Fibroblast of mammary gland (primary cell): ENCODE data around the gene KBTBD3.
"Not testable (repeated sequence)": the region's sequence is repeated elsewhere in the genome, so short reads cannot be mapped to it uniquely, and the experiment has no call there.

Experiments used
- DNase-seq: peaks from one replicate; pipeline ENCODE4 v3.0.0-alpha.2; 2010; ENCODE audit warnings: low read depth
- H3K4me3 ChIP-seq: 2 replicates; pipeline ENCODE4 v1.5.1; 2011; ENCODE audit warnings: low read depth, mild to moderate bottlenecking, low read length, moderate library complexity; ENCODE audit not compliant: control insufficient read depth
- TF ChIP-seq, protein P1 (sequence below): conservative IDR thresholded peaks from 2 replicates; pipeline ENCODE4 v1.5.1; 2011; ENCODE audit warnings: low read depth, low read length, inconsistent platforms; ENCODE audit not compliant: control insufficient read depth, insufficient read depth

KBTBD3 gene

DNA sequence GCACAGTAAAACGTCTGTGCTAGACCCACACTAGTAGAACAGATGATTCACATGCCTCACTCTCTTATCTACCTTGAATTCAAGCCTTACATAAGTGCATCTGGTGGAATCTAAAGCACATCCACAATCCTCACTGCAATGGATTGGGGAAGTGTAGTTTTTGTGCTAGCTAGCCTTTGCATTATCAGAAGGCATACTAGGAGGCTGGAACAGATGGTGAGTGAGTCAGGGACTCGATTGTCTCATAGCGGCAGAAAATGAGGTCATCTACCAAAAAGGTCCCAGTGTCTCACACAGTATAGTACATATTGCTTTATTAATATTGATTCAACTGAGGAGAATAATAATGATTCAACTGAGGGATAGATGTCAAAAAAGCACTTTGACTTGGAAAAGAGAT lies 64.4 kb downstream of the KBTBD3 start:
- no peak overlapping the region for H3K4me3 ChIP-seq
- peak; percentile 85 for DNase-seq
- TF ChIP-seq, protein P1, sequence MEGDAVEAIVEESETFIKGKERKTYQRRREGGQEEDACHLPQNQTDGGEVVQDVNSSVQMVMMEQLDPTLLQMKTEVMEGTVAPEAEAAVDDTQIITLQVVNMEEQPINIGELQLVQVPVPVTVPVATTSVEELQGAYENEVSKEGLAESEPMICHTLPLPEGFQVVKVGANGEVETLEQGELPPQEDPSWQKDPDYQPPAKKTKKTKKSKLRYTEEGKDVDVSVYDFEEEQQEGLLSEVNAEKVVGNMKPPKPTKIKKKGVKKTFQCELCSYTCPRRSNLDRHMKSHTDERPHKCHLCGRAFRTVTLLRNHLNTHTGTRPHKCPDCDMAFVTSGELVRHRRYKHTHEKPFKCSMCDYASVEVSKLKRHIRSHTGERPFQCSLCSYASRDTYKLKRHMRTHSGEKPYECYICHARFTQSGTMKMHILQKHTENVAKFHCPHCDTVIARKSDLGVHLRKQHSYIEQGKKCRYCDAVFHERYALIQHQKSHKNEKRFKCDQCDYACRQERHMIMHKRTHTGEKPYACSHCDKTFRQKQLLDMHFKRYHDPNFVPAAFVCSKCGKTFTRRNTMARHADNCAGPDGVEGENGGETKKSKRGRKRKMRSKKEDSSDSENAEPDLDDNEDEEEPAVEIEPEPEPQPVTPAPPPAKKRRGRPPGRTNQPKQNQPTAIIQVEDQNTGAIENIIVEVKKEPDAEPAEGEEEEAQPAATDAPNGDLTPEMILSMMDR: no peak

GRCh38 chr11:106011481-106011880 lies 65.7 kb downstream of the KBTBD3 start:
- peak; percentile 22 for DNase-seq
- TF ChIP-seq, protein P1: no peak
- no peak overlapping the region for H3K4me3 ChIP-seq

DNA sequence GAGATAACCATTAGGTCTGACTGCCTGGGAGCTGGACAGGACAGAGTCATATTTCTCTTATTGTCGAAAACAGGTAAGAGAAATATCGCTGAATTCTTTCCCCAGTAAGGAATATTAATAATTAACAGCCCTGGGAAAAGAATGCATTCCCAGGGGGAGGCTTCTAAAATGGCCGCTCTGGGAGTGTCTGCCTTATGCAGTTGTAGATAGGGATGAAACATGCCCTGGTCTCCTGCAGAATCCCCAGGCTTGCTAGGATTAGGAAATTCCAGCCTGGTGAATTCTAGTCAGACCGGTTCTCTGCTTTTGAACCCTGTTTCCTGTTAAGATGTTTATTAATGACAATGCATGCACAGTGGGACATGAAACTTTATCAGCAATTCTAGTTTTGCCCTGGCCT lies 74.1 kb downstream of the KBTBD3 start:
- DNase-seq, H3K4me3 ChIP-seq: not testable (repeated sequence)

DNA sequence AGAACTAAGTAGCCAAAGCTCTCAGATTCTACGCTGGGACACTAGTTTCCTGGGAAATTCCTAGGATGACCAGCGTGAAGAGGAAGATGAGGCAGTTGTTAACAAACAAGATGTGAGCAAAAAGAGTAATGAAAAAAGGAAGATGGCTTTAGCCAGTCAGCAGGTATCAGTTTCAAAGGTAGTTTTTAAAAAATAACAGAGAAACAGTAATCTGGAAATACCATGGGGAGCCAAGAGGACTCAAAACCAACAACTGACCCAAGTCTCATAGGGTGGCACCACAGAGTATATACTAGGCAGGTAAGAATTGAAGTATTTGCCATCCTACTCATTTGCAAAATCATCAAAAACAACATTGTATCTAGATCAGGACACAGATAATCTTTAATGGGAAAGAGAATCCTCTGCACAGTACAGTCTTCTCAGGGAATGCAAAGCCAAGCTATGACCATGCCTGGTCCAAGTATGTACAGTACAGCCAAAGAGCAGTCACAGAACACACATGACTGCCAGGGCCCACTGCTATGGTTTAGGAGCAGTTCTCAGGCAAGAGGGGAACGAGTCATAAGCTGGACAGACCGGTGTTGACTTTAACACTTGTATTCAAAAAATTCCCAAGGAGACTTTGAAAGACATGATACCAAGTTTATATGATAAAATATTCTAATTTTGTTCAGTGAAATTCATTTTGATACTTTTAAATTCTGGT lies 75.7 kb downstream of the KBTBD3 start:
- TF ChIP-seq, protein P1: no peak
- peak; percentile 30 for DNase-seq
- H3K4me3 ChIP-seq: no peak overlapping the region
